GM19397 (cell line): ENCODE measurements around the gene CIITA.

Source experiments
- ATAC-seq: cut with Tn5 transposase; IDR thresholded peaks from one replicate; pipeline ENCODE4 v1.9.1; 2021; ENCODE audit warnings: mild to moderate bottlenecking, moderate library complexity; ENCODE audit not compliant: unreplicated experiment

Gene CIITA

GRCh38 chr16:10978871-10979446 lies 102.0 kb downstream of the CIITA start:
- ATAC-seq = no peak

GRCh38 chr16:10979717-10980601 lies 103.0 kb downstream of the CIITA start:
- no peak for ATAC-seq

- ATAC-seq = no peak
Measured at GRCh38 chr16:10980813-10981212, 103.8 kb downstream of the CIITA start.

- ATAC-seq = peak; percentile 70
Measured at GRCh38 chr16:10981697-10982216, 104.8 kb downstream of the CIITA start.

- ATAC-seq = peak; percentile 47
Measured at GRCh38 chr16:10982465-10983150, 105.6 kb downstream of the CIITA start.

GRCh38 chr16:10983159-10983558 lies 106.2 kb downstream of the CIITA start:
- ATAC-seq = no peak

GRCh38 chr16:10984509-10984908 lies 107.5 kb downstream of the CIITA start:
- no peak for ATAC-seq
